22Rv1 (cell line): ENCODE measurements around the gene RRAS2.

Experiments used
- H3K27ac ChIP-seq: fragments of 450-650 bp; 2 replicates; pipeline ENCODE4 v1.5.1; 2017
- ZFX ChIP-seq: fragments of 450-650 bp; IDR thresholded peaks from 2 replicates; pipeline ENCODE4 v1.6.1; 2017; ENCODE audit warnings: antibody characterized with exemption, borderline replicate concordance
- TF ChIP-seq, protein P1 (sequence below): fragments of 450-650 bp; IDR thresholded peaks from 2 replicates; pipeline ENCODE4 v1.5.1; 2017; ENCODE audit warnings: mild to moderate bottlenecking

RRAS2 gene

DNA sequence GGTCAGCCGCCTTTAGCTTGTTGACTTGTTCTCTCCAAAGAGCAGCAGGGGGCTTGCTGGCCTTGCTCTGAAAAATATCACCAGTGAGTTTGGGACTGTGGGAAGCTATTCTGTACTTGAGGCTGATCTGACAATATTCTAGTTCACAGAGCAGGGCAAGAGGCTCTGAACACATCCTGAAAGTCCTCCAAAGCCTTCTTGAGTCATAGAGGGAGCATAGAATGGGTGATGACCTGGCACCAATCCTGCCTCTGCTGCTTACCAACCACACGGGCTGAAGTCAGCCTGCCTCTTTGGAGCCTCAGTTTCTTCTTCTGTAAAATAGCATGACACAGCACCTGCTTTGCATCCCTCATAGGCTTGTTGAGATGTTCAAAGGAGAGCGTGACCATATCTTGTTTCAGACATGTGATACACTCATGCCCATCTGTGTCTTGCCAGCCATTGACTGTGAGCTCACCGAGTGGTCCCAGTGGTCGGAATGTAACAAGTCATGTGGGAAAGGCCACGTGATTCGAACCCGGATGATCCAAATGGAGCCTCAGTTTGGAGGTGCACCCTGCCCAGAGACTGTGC lies 96.6 kb downstream of the RRAS2 start:
- H3K27ac ChIP-seq: no peak overlapping the region
- no peak for TF ChIP-seq ZFX
- TF ChIP-seq, protein P1, sequence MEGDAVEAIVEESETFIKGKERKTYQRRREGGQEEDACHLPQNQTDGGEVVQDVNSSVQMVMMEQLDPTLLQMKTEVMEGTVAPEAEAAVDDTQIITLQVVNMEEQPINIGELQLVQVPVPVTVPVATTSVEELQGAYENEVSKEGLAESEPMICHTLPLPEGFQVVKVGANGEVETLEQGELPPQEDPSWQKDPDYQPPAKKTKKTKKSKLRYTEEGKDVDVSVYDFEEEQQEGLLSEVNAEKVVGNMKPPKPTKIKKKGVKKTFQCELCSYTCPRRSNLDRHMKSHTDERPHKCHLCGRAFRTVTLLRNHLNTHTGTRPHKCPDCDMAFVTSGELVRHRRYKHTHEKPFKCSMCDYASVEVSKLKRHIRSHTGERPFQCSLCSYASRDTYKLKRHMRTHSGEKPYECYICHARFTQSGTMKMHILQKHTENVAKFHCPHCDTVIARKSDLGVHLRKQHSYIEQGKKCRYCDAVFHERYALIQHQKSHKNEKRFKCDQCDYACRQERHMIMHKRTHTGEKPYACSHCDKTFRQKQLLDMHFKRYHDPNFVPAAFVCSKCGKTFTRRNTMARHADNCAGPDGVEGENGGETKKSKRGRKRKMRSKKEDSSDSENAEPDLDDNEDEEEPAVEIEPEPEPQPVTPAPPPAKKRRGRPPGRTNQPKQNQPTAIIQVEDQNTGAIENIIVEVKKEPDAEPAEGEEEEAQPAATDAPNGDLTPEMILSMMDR: no peak

DNA sequence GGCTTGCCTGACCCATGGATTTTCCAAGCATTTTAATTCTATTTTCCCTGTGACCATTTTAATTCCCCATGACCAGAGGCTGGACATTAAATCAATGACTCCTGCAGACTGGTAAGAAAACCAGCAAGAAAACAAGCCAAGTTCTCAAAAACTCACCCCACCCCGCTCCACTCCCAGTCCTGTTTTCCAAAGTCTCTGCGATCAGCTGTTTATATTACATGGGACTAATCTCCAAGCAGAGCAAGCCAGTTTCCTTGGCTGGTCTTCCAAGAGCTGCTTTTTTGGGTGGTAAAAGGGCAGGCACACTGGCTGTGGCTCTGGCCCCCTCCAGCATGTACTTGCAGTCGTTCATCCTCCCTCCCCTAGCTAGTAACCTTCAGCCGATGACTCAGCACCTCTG lies 97.9 kb downstream of the RRAS2 start:
- H3K27ac ChIP-seq: no peak overlapping the region
- no peak for TF ChIP-seq ZFX
- TF ChIP-seq, protein P1: no peak

DNA sequence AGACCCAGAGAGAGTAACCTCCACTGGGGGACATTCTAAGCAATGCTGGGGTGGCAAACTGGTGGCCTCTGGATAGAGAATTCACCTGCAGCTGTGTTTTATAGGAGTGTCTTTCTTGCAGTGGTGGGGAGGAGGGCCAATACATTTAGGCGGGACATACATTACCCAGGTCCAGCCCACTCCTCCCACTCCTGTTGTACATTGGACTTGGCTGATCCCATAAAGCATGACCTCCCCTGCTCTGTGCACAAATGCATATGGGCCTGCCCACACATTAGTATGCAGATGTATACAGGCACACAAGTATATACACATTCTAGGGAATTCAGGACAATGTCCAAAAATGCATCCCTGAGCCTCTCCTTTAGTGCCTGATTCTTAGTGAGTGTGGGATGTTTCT lies 99.1 kb downstream of the RRAS2 start:
- TF ChIP-seq, protein P1: no peak
- no peak for TF ChIP-seq ZFX
- H3K27ac ChIP-seq: no peak overlapping the region

DNA sequence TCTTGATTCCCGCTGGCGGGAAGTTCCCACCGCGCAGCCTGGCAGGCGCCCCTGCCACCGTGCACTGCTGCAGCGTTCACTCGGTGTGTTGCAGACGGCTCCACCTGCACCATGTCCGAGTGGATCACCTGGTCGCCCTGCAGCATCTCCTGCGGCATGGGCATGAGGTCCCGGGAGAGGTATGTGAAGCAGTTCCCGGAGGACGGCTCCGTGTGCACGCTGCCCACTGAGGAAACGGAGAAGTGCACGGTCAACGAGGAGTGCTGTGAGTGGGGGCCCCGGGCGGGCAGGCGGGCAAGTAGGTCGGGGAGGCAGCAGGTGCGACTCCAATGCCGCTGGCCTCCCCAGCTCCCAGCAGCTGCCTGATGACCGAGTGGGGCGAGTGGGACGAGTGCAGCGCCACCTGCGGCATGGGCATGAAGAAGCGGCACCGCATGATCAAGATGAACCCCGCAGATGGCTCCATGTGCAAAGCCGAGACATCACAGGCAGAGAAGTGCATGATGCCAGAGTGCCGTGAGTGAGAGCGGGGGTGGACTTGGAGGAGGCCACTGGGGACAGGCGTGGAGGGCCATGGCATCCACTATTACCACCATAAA lies 99.7 kb downstream of the RRAS2 start:
- H3K27ac ChIP-seq: no peak overlapping the region
- no peak for TF ChIP-seq ZFX
- TF ChIP-seq, protein P1: peak; percentile 46

DNA sequence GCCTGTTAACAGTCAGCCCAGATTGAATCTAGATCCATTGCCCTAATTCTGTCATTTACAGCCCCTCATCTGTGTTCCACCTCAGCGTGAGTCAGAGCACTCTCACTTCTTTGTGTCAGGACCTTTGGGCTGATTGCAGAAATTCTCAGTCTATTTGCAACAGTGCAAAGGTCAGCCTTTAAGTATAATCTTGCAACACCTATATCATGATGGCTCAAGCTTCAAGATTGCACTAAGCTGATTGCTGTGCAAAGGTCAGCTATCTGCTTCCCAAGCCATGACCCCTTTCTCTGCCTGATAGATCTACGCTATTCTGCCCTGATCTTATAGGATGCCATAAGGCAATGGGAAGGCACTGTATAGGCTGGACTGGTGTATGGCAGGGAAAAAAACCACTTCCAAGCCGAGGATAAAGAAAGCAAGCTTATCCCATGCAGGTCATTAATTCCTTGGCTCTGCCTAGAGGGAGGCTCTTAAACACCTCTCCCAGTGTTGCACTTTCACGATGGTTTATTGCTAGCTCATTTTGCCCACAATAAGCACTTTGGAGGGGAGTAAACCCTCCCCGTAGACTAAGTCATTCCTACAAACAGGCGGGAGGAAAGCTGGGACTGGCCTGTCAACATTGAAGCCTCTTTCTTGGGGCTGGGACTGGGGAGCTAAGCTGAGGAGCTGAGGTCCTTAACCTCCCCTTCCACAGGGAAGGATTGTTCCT lies 100.6 kb downstream of the RRAS2 start:
- no peak overlapping the region for H3K27ac ChIP-seq

DNA sequence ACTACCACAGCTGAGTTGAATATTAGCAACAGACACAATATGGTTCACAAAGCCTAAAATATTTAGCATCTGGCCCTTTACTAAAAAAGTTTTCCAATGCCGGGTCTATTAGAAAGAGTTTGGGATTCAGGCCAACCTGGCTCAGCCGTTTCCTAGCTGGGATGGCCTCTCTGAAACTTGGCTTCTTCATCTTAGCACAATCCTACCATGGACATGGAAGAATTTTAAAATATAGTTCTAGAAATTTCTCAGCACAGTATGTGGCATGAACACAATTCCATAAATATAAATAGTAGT lies 103.8 kb downstream of the RRAS2 start:
- TF ChIP-seq, protein P1: no peak
- no peak for TF ChIP-seq ZFX
- H3K27ac ChIP-seq: no peak overlapping the region

More for the DNA sequence above, 100.6 kb downstream of the RRAS2 start:
- TF ChIP-seq, protein P1: no peak
- no peak for TF ChIP-seq ZFX

DNA sequence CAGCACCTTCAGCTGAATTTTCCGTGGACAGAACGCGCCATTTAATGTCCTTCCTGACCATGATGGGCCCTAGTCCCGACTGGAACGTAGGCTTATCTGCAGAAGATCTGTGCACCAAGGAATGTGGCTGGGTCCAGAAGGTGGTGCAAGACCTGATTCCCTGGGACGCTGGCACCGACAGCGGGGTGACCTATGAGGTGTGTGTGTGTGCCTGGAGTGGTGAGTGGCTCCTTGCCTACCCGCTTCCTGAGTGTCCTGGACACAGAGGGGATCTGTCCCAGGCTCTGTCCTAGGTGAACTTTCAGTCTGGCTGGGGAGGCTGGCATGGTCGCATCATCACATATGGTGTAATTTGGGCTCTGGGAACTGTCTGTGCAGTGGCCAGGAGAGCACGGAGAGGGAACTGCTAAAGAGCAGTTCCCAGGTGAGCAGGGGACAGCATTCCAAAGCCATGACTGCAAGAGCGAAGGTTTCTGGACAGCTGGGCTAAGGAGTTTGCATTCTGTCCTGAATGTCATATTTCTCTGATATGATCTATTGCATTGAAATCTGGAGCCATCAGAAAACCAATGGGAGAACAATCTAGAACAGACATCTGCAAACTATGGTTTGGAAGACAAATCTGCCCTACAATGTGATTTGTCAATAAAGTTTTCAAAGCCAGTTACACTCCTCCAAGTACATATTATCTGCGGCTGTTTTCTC lies 104.3 kb downstream of the RRAS2 start:
- no peak for TF ChIP-seq ZFX
- TF ChIP-seq, protein P1: no peak
- H3K27ac ChIP-seq: no peak overlapping the region
